GM12872 (cell line): ENCODE measurements around the gene CAPG.

Experiments used
- CTCF ChIP-seq: IDR thresholded peaks from 3 replicates; pipeline ENCODE4 v1.5.1; 2011; ENCODE audit warnings: low read depth, mild to moderate bottlenecking, low read length, moderate library complexity; ENCODE audit not compliant: insufficient read depth

The CAPG gene

GRCh38 chr2:85401844-85402243 is 8.3 kb downstream of the CAPG start:
- no peak for TF ChIP-seq CTCF

- no peak for TF ChIP-seq CTCF
Observed at GRCh38 chr2:85401464-85401805, 8.7 kb downstream of the CAPG start.

GRCh38 chr2:85400541-85401463 is 9.4 kb downstream of the CAPG start:
- no peak for TF ChIP-seq CTCF

- TF ChIP-seq CTCF: no peak
Observed at GRCh38 chr2:85400023-85400422, 10.1 kb downstream of the CAPG start.

GRCh38 chr2:85399183-85399455 is 11.0 kb downstream of the CAPG start:
- TF ChIP-seq CTCF: no peak

GRCh38 chr2:85398426-85399182 is 11.6 kb downstream of the CAPG start:
- no peak for TF ChIP-seq CTCF

GRCh38 chr2:85397925-85398331 is 12.2 kb downstream of the CAPG start:
- no peak for TF ChIP-seq CTCF
